Lower lobe of right lung (tissue), 2 donors: ENCODE results near the gene SYT6. TPM values are rescaled to one million over a fixed set of nuclear protein-coding genes. Genes with fewer than 3 reads are reported as not detected.

Source experiments
- ATAC-seq, 2 donors: fragments of 200-7000 bp; cut with Tn5 transposase; one replicate each; pipeline ENCODE4 v1.9.1; 2020 to 2022; ENCODE audit warnings: mild to moderate bottlenecking in 2 of 2, moderate library complexity in 2 of 2
- DNase-seq: peaks from one replicate; pipeline ENCODE4 v3.0.0-alpha.2; 2020
- H3K27ac ChIP-seq: fragments of 200-600 bp; one replicate; pipeline ENCODE4 v1.8.0; 2022
- H3K27me3 ChIP-seq: fragments of 200-600 bp; one replicate; pipeline ENCODE4 v1.8.0; 2022; ENCODE audit warnings: low read depth
- H3K36me3 ChIP-seq: fragments of 200-600 bp; one replicate; pipeline ENCODE4 v1.8.0; 2022; ENCODE audit warnings: mild to moderate bottlenecking
- H3K4me1 ChIP-seq: fragments of 200-600 bp; one replicate; pipeline ENCODE4 v1.8.0; 2022
- H3K4me3 ChIP-seq: fragments of 200-600 bp; one replicate; pipeline ENCODE4 v1.8.0; 2022; ENCODE audit warnings: mild to moderate bottlenecking
- H3K9me3 ChIP-seq: fragments of 200-600 bp; one replicate; pipeline ENCODE4 v1.8.0; 2022
- intact Hi-C: fragments of 100-400 bp; cut with DNase I; formaldehyde crosslinking; loops from one replicate; pipeline ENCODE4 v1.11.0; 2022
- total RNA-seq: library from RNA; stranded (reverse); fragmentation: NEBNext Ultra II Directional; extraction: Animal tissue kit (Norgen Biotek cat#: 25700); gene quantifications from one replicate; pipeline ENCODE4 v1.2.1, GENCODE V29; 2021
- TF ChIP-seq, protein P1 (sequence below): fragments of 200-600 bp; IDR thresholded peaks from one replicate; pipeline ENCODE4 v1.8.0; 2022; ENCODE audit warnings: antibody characterized with exemption, mild to moderate bottlenecking
- donor health status: DM: no; HTN: yes; CAD: no; lungs with severe emphysema.

SYT6 gene
- total RNA-seq, 1 donor from 2014 or later, result not detected

DNA sequence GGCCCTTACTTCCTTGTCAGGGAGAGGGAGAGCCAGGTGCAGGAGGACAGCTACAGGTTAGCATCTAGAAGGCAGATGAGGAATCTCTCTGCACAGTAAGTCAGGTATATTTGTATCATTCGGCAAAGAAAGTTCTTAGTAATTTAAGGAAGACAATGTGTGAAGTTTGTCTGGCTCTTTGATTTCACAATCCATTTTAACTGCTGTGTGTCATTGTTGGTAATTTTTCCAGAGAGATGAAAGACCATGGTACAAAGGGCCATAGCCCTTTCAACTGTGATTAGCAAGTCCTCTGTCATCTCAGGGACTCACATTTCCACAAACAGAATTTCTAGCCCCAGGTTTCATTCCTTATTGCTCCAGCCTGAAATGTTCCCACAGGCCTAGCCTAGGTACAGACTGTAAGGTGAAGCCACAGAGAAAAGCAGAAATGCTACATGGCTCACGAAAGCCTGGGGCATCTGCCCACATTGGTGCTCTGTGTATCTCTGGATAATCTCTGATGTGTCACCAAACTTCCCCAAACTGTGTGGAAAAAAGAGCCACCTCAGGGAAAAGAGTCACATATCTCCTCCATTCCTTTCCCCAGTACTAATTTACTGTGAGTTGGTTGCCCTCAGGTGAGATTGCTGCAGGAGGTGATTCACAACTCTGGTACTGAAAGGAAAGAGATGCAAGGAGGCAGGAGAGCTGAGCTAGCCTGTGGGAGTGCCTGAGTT, 70.6 kb downstream of the SYT6 start:
- Histone ChIP-seq H3K4me1 (peaks cover 17% of the 10 kb centered on the region), H3K4me3 (no peak overlapping the region), H3K9me3 (no peaks in the 10 kb centered on the region), H3K27ac (no peak overlapping the region), H3K36me3 (no peaks in the 10 kb centered on the region), H3K27me3 (no peaks in the 10 kb centered on the region)
- intact Hi-C loops, result no loop called here
- DNase-seq (no peak), ATAC-seq (no peak)
- TF ChIP-seq, protein P1, sequence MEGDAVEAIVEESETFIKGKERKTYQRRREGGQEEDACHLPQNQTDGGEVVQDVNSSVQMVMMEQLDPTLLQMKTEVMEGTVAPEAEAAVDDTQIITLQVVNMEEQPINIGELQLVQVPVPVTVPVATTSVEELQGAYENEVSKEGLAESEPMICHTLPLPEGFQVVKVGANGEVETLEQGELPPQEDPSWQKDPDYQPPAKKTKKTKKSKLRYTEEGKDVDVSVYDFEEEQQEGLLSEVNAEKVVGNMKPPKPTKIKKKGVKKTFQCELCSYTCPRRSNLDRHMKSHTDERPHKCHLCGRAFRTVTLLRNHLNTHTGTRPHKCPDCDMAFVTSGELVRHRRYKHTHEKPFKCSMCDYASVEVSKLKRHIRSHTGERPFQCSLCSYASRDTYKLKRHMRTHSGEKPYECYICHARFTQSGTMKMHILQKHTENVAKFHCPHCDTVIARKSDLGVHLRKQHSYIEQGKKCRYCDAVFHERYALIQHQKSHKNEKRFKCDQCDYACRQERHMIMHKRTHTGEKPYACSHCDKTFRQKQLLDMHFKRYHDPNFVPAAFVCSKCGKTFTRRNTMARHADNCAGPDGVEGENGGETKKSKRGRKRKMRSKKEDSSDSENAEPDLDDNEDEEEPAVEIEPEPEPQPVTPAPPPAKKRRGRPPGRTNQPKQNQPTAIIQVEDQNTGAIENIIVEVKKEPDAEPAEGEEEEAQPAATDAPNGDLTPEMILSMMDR, result no peak

DNA sequence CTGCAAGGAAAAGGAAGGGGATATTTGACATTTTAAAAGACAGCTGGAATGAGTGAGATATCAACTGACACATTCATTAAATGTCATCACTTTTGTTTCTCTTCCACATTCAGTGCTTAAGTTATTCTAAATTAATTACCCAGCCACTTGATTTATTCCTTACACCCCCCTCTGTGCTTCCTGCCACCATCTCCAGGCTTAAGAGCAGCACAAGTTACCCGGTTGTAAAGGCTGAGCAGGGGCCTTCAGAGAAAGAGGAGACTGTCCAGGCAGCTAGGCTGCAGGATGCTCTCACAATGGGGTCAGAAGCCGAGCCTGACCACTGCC, 71.4 kb downstream of the SYT6 start:
- Histone ChIP-seq H3K9me3 (no peaks in the 10 kb centered on the region), H3K4me3 (no peak overlapping the region), H3K36me3 (no peaks in the 10 kb centered on the region), H3K27me3 (no peaks in the 10 kb centered on the region), H3K27ac (no peak overlapping the region), H3K4me1 (peaks cover 17% of the 10 kb centered on the region)
- no peak for DNase-seq
- intact Hi-C loops, result no loop called here
- no peak for ATAC-seq
- TF ChIP-seq, protein P1, result no peak

DNA sequence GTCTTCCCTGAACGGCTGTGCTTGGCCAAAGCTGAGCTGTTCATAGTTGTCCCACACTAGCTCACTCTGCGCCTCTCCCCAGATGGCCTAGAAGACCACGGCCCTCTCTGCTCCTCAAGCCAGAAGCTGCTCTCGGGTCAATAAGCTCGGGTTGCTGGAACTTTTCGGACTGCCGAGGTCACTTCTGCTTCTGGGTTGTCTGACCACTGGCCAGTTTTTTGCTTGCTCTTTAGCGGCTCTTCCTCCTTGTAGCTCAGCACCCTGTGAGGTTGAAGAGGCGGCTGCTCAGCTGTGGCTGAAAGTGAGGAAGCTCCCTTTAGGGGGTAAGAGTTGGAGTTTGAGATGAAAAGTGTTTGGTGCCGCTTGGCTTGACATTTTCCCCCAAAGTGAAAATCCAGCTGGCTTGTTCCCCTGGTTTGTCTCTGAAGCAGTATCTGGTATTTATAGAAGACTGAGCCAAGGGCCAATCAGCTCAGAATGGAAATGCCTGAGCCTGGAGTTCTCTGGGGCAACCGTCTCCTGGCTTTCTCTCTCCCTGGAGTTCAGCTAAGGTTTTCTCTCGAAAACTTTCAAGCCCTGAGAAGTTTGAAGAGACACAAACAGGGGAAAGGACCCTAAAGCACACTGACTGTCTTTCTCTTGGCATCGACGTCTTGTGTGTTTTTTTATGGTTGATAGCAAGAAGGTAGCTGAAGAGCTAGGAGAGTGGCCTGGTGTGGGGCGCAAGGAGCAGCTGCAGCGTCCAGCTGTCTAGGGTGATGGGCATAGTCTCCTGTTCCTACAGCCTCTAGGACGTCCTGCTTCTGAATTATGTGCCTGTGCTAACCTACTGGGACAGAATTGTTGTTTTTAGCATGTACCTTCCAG, 72.0 kb downstream of the SYT6 start:
- H3K4me1 ChIP-seq, result peaks cover 17% of the 10 kb centered on the region
- intact Hi-C loops, result no loop called here
- no peak for DNase-seq
- no peak overlapping the region for H3K27ac ChIP-seq
- TF ChIP-seq, protein P1, result no peak
- ATAC-seq, result peak; percentile 62 to 68
- no peaks in the 10 kb centered on the region for H3K9me3 ChIP-seq
- H3K4me3 ChIP-seq, result no peak overlapping the region
- H3K36me3 ChIP-seq, result no peaks in the 10 kb centered on the region
- H3K27me3 ChIP-seq, result no peaks in the 10 kb centered on the region

DNA sequence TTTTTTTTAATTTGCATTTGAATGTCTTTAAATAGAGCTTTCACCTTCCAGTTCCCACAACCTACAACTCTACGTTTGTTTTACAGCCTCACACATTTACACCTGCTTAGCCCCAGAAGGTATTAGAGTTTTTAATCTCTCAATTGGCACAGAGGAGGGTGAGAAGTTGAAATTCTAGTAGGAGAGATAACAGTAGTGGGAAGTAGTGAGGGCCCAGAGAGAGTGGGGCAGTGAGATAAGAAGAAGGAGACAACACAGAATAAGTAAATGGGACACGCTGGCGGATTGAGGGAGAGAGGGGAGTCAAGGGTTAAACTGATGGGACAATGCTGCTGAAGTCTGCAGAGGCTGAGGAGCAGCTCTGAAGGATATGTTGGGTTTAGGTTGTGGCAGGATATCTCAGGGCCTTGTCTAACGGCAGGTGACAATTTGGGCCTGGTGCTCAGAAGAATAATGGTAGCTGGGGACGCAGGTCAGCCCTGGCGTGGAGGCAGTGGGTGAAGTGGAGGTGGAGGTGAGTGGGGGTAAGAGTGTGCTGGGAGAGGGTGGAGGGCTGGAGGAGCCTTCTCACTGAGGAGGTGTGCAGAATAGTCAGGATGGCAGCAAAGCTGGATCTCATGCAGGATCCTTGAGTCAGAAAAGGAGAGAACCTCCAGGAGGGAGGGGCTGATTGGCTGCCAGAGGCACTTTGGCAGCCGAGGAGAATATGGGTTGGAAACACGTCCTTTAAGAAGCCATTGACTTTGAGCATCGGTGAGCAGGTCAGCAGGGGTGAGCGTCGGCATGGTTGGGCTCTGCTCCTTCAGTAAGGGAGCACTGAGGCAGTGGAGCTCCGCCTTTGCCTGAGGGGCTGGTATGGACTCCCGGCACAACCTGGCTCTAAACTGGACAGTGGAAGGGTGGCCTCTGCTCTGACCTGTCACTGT, 72.9 kb downstream of the SYT6 start:
- peaks cover 17% of the 10 kb centered on the region for H3K4me1 ChIP-seq
- no peak overlapping the region for H3K4me3 ChIP-seq
- no peak overlapping the region for H3K27ac ChIP-seq
- ATAC-seq, result no peak
- DNase-seq, result no peak
- H3K36me3 ChIP-seq, result no peaks in the 10 kb centered on the region
- intact Hi-C loops, result no loop called here
- H3K9me3 ChIP-seq, result no peaks in the 10 kb centered on the region
- no peaks in the 10 kb centered on the region for H3K27me3 ChIP-seq
- TF ChIP-seq, protein P1, result no peak

DNA sequence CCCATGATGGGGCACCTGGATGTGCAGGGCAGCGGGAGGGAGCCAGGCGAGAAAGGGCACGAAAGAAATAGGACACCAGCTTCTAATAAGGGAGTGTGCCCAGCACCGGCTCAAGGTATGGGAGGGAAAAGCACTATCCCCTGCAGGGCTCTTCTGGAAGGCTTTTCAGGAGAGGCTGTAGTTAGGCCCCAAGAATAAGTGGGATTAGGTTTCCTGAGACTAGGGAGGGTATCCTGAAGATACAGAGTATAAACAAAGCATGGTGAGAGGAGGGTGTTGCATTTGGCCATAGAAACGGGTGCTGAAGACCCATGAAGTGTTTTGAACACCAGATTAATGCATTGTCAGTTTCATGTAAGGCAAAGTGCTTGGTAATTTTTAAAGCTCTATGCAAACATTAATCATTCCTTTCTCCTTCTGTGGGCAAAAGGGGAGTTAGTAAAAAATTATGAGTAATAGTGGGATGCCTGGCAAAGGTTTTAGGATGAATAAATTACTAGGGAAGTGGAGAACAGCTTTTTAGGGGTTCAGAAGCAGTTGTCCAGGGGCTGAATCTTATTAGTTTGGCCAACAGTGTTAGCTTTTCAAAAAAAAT, 74.0 kb downstream of the SYT6 start:
- intact Hi-C loops, result no loop called here
- ATAC-seq (no peak), DNase-seq (no peak)
- no peaks in the 10 kb centered on the region for H3K9me3 ChIP-seq
- H3K4me1 ChIP-seq, result peaks cover 17% of the 10 kb centered on the region
- H3K27me3 ChIP-seq, result no peaks in the 10 kb centered on the region
- TF ChIP-seq, protein P1, result no peak
- no peaks in the 10 kb centered on the region for H3K36me3 ChIP-seq
- H3K4me3 ChIP-seq, result no peak overlapping the region
- no peak overlapping the region for H3K27ac ChIP-seq
